GM19023 (cell line): ENCODE measurements around the gene MAP3K19.
"Not testable (repeated sequence)": the region's sequence is repeated elsewhere in the genome, so short reads cannot be mapped to it uniquely, and the experiment has no call there.

Experiments used
- ATAC-seq: cut with Tn5 transposase; IDR thresholded peaks from one replicate; pipeline ENCODE4 v1.9.1; 2021; ENCODE audit warnings: mild to moderate bottlenecking, moderate library complexity; ENCODE audit not compliant: unreplicated experiment

Gene MAP3K19, protein sequence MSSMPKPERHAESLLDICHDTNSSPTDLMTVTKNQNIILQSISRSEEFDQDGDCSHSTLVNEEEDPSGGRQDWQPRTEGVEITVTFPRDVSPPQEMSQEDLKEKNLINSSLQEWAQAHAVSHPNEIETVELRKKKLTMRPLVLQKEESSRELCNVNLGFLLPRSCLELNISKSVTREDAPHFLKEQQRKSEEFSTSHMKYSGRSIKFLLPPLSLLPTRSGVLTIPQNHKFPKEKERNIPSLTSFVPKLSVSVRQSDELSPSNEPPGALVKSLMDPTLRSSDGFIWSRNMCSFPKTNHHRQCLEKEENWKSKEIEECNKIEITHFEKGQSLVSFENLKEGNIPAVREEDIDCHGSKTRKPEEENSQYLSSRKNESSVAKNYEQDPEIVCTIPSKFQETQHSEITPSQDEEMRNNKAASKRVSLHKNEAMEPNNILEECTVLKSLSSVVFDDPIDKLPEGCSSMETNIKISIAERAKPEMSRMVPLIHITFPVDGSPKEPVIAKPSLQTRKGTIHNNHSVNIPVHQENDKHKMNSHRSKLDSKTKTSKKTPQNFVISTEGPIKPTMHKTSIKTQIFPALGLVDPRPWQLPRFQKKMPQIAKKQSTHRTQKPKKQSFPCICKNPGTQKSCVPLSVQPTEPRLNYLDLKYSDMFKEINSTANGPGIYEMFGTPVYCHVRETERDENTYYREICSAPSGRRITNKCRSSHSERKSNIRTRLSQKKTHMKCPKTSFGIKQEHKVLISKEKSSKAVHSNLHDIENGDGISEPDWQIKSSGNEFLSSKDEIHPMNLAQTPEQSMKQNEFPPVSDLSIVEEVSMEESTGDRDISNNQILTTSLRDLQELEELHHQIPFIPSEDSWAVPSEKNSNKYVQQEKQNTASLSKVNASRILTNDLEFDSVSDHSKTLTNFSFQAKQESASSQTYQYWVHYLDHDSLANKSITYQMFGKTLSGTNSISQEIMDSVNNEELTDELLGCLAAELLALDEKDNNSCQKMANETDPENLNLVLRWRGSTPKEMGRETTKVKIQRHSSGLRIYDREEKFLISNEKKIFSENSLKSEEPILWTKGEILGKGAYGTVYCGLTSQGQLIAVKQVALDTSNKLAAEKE (N-terminal part only)

DNA sequence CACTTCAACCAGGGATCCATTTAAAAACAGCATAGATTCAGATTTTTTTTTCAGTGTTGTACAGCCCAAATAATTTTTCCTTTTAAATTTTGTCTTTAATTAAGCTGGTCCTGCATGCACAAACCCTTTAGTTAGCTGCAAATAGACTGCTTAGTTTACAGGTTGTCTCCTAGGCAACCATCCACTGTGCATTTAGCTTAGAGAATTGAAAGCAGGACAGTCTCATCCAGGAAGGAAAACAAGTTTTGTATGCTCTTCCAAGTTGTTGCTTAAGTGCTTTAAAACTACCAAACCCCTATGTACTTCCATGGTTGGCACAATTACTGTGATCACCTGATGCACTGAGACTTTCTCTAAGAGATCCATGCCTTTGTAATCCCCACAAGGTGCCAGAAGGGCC, at the start of gene MAP3K19:
MAP3K19 (minus strand) TSS at position 148 of the 400 bp plus-strand sequence. CDS start 22,800 bp downstream, outside the sequence.
- no peak for ATAC-seq

DNA sequence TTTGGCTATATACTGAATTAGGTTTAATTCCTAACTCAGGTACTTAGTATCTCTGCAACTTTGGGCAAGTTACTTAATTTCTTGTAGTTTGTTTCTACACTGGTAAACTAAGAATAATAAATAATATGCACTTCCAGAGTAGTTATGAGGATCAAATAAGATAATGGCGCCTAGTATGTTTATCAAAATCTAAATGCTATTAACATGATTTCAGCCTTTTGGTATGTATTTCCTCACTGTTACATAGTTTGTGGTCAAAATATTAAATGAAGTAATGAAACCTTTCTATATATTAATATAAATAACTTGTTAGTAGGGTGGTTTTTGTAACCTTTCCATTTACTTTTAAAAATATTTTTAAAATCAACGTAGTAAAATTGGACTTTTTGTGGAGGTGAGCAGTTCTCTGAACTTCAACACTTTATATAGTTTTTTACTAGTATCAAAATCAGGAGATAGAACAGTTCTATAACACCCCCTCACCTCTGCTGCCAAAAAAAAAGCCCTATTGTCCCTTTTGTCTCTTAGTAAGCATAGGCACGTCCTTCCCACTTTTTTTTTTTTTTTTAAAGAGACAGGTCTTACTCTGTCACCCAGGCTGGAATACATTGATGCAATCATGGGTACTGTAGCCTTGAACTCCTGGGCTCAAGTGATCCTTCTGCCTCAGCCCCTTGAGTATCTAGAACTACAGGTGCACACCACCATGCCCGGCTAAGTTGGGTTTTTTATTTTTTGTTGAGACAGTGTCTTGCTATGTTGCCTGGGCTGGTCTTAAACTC, 49.6 kb upstream of the MAP3K19 start:
- no peak for ATAC-seq

DNA sequence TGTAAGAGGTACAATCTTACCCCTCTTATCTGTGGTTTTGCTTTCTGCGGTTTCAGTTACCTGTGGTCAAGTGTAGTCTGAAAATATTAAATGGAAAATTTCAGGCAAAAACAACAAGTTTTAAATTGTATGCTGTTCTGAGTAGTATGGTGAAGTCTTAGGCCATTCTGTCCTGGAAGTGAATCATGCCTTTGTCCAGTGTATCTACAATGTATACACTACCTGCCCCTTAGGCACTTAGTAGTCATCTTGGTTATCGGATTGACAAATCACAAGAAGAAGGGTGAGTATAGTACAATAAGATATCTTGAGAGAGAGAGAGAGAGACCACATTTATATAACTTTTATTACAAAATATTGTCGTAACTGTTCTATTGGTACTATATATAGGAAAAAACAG, 48.3 kb upstream of the MAP3K19 start:
- no peak for ATAC-seq

DNA sequence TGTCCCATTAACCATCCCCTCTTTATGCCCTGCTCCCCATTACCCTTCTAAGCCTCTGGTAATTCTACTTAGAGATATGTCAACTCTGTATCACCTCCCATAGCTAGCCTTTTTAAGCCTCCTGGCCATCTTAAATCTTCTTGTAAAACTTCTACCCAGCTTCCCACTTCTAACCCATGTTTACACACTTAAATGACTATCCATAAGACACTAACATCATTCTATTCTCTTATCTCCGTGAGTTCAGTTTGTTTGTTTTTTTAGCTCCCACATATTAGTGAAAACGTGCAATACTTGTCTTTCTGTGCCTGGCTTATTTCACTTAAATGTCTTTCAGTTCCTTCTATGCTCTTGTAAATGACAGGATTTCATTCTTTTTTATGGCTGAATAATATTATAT, 47.3 kb upstream of the MAP3K19 start:
- no peak for ATAC-seq

DNA sequence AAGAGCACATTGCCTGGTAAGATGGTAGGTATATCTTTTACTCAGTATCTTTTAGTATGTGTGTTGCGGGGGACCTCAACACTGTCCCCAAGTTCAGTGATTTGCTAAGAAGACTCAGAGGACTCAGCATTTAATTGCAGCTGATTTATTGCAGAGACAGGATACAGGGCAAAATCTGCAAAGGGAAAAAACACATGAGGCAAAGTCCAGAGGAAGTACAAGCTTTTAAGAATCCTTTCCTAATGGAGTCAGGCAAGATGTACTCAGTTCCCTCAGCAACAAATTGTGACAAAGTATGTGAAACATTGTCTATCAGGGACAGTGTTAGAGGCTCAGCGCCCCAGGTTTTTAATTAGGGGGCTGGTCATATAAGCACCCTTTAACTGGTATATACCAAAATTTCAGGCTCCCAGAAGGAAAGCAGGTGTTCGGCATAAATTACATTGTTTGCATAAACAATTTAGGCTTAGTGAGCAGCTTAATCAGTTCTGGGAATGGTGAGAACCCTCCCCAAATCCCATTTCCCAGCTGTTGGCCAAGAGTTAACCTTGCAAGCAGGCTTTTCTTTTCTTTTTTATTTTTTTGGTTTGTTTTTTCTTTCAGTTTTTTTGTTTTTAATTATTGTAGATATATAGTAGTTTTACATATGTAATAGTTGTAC, 46.6 kb upstream of the MAP3K19 start:
- ATAC-seq = no peak

DNA sequence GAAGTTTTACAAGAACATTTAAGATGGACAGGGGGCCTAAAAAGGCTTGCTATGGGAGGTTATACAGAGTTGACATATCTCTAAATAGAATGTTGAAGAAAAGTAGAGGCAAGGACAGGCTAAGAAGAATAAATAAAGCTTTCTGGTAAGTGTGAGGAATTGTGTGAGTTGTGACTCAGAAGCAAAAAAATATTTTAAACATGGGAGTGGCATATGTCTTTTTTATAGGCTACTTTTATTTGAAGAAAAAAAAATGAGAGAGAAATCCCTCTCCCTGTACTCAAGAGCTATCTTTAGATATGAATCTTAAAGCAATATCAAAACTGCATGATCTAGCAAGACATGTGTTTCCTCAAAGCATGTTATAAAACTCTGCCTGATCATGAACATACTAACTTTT, 45.9 kb upstream of the MAP3K19 start:
- no peak for ATAC-seq

DNA sequence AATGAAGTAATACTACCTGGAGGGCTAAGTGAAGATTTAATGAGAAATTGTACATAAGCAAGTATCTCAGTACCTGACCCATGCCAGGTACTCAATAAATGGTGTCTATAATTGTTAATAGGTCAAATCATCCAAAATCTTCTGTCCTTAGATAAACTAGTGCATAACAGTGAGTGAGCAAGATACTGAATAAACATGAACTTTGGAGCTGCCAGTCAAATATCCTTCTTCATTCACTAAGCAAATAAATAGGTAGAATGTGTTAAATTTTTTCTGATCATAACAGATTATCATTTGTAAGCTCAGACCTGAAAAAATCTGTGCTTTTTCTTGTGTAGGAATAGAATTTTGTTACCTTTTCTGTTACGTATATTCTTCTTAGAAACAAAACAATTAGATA, 44.4 kb upstream of the MAP3K19 start:
- no peak for ATAC-seq

DNA sequence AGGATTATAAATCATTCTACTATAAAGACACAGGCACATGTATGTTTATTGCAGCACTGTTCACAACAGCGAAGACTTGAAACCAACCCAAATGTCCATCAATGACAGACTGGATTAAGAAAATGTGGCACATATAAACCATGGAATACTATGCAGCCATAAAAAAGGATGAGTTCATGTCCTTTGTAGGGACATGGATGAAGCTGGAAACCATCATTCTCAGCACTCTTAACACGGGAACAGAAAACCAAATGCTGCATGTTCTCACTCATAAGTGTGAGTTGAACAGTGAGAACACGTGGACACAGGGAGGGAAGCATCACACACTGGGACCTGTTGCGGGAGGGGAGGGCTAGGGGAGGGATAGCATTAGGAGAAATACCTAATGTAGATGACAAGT, 42.4 kb upstream of the MAP3K19 start:
- ATAC-seq = not testable (repeated sequence)

DNA sequence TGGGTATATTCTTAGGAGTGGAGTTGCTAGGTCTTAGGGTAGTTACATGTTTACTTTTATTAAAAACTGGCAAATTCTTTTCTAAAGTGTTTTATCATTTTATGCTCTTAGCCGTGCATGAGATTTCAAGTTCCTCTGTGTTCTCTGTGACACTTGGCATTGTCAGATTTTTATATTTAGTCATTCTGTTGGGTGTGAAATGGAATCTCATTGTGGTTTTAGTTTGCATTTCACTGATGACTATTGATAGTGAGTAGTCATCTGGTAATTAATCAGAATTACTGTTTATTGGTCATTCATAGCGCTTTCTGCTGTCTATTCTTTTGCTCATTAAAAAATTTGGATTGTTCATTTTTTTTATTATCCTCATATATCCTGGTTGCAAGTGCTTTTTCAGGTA, 39.0 kb upstream of the MAP3K19 start:
- no peak for ATAC-seq

DNA sequence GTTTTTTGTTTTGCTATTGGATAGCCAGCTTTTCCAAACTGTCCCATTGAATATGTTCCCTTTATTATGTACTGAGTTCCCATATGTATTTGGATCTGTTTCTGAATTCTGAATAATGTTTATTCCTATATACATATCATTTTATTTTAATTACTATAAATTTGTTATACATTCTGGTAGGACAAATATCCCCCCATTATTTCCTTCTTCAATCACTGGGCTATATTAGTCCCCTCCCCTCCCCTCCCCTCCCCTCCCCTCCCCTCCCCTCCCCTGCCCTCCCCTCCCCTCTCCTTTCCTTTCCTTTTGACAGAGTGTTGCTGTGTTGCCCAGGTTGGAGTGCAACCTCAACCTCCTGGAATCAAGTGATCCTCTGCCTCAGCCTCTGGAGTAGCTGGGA, 31.2 kb upstream of the MAP3K19 start:
- no peak for ATAC-seq

DNA sequence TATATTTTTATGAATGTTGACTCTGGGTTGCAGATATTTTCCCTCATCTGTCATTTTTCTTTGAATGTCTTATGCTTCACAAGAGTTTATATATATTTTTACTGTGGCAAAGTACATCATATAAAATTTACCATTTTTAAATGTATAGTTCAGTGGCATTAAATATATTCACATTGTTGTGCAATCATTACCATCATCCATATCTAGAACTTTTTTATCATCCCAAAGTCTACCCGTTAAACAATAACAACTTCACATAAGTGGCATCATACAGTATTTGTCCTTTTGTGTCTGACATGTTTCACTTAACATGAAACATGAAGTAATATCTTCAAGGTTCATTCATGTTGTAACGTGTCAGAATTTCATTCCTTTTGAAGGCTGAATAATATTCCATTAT, 29.3 kb upstream of the MAP3K19 start:
- ATAC-seq = no peak

DNA sequence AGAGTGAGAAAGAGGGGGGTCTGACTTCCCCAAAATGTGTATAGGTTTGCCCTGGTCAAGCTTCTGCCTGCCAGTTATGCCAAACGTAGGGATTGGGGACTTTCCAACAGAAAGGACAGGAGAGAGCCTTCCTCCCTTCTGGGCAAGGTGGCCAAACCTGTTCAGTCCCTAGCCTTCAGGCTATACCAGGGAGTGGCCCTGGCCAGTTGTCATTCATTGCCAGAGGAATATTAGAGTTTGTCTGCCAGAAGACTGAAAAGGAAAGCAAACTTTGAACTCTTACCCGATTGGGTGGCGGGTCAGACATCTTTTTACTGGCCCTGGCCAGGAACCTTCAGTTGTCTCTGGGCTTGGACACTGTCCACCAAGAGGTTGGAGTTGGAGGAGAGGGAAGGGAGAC, 27.0 kb upstream of the MAP3K19 start:
- ATAC-seq = no peak

DNA sequence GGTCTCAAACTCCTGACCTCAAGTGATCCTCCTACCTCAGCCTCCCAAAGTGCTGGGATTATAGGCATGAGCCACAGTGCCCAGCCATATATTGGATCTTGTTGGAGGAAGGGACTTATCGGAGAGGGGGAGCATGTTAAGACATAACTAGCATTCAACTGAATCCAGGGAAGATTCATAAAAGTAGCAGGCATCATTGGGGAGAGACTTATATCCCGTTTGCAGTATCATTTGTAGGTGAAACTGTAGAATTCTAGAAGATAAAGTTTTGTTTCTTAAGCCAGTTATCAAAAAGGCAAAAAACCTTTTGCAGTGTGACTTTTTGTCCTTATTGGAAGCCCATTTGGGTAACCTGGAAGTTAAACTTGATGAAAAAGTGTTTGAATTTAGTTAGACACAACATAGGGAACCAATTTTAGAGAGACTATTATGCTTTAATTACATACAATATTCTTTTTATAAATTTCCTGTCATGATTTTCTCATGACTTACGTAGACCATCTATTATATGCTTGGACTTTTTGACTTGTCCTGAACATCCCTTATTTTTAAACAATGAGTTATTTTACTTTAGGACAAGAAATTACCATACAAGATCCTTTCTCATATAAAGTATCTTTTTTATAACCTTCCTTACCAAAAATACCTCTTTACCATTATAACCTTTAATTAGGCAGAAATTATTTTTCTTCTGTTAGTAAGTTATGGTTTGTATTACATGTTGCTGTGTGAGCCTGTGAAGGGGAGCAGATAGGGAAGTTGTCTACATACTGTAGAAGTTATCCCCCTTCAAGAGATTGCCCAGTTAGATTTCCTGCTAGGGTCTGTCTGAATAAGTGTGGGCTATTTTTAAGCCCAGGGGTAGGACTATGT, 25.1 kb upstream of the MAP3K19 start:
- ATAC-seq = no peak

DNA sequence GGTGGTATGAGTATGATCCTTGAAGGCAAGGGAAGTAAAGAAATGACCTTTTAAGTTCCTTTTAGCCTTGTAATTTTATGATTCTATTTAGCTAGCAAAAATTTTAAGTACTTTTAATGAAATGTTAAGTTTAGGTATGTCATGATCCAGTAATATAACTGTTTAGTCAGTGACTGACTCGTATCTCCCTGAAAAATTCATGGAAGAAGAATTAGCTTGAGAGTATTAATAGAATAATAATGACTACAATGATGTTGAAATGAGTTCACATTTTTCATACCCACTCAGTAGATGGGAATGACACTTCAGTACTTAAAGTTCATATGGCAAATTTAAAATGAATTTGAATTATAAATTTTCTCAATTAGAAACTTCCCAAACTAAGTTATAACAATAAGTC, 19.5 kb upstream of the MAP3K19 start:
- ATAC-seq = no peak

DNA sequence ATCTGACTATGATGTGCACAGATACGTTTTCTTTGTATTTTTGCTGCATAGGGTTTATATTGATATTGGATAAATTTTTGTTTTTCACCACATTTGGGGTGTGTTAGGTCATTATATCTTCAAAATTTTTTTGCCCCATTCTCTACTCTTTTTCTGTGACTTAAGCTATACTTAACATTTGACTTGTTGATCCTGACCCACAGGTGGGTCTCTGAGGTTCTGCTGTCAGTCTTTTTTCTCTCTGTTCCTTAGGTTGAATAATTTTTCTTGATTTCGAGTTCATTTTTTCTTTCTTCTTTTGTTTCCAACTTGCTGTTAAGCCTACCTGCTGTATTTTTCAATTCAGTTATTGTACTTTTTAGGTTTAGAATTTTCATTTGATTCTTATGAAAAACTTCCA, 16.9 kb upstream of the MAP3K19 start:
- ATAC-seq = no peak

DNA sequence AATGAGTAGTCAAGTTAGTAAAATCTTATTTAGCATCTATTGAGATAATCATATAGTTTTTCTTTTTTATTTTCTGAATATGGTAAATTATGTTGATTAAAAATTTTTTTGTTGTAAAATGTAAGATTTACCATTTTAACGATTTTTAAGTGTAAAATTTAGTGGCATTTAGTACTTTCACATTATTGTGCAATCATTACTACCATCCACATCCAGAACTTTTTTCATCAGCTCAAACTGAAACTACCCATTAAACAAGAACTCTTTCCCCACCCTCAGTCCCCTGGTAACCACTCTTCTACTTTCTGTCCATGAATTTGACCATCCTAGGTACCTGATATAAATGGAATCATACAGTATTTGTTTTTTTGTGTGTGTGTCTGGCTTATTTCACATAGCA, 16.0 kb upstream of the MAP3K19 start:
- no peak for ATAC-seq

DNA sequence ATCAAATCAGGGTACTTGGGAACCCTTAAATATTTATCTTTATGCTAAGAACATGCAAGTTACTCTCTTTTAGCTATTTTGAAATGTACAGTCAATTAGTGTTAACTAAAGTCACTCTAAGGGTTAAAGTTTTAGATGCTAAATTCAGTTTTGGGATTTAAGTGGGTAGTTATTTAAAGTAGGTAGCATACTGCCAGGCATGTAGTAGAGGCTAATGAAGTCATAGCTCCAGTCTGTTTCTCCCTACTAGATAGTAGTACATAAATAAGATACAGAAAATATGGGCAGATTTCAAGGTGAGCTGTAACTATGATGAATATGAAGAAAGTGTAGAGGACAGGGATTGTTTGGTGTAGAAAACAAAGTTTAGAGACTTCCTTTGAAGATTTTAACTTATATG, 12.3 kb upstream of the MAP3K19 start:
- ATAC-seq = no peak

DNA sequence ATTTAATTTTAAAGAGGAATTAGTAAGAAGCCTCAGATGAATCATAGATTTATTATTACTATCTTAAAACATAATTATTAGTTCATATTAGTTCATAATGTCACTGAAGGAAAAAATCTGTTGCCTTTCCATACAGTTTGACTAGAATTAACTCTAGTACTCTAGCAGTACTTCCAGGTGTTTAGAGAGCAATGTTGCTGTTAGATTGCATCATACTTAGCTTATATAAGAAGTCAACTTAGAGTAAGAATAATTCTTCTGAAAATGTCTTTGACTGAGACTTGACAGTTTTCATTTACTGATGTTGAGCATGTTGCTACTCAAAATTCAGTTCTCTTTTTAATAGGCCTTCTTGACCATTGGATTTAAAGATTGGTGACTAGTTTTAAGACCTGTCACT, 9.5 kb upstream of the MAP3K19 start:
- no peak for ATAC-seq

DNA sequence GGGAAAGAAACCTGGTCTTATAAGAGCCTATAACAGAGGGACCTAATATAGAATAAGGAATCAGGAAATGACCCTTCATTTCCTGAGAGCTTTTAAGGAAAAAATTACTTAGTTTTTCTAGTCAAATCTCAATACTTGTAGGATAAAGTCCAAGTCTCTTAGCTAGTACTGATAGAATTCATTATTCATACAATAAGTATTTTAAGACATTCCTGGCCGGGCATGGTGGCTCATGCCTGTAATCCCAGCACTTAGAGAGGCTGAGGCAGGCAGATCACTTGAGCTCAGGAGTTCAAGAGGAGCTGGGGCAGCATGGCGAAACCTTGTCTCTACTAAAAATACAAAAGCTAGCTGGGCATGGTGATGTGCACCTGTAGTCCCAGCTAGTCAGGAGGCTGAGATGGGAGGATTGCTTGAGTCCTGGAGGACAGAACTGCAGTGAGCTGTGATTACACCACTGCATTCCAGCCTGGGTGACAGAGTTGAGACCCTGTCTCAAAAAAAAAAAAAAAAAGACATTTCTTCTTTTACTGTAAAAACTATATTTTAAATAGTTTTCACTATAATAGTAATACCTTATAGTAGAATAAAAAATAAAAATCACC, 8.0 kb upstream of the MAP3K19 start:
- ATAC-seq = no peak
